GM18517 (cell line): ENCODE data around the gene HOXD4.

Experiments used
- ATAC-seq: cut with Tn5 transposase; IDR thresholded peaks from one replicate; pipeline ENCODE4 v1.9.1; 2021; ENCODE audit warnings: mild to moderate bottlenecking, moderate library complexity; ENCODE audit not compliant: unreplicated experiment

Gene HOXD4

DNA sequence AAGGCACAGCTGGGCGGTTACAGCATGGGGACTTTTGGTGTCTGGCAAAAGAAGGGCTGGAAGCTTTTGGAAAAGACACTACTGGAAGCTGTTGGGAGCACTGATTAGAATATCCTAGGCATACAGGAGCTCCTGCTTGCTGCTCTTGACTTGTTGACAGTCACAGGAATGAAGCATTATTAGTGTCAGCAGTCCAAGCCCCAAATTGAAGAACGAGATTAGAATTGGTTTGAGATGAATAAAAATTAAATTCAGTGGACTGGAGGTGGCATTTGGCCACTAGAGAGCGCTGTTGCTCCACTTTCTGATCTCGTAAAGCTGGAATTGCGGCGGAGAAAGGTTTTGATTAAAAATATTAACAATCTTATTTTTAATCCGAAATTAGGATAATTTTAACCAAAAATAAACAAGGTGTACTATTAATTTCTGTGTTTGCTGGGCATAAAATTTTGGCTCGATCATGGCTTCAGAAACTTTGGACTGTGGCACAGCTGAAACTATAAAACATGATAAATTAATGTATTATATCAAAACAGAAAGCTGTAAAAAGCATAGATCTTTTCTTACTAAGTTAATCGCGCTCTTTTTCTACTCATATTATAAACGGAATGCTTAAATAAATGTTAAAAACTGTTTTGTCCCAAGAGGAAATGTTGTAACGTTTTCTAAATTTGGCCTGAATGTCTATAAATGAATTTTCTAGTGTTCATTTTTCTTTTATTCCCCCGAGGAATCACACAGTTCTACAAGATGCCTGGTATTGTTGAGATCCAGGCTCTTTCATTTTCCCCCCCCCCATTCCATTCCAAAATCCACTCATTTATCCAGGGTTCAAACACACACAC lies 24.2 kb upstream of the HOXD4 start:
- no peak for ATAC-seq

DNA sequence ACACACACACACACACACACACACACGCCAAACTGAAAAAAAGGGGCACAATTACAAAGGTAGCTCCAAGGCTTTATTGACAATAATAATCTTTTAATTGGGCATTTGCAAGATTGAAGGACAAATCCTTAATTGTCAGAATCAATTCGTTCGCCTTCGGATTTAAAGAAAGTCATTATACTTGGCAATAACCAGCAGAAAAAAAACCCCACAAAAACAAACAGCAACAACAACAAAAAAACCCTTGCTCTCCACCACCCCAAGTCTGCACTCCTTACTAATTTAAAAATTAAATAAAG lies 23.6 kb upstream of the HOXD4 start:
- no peak for ATAC-seq

DNA sequence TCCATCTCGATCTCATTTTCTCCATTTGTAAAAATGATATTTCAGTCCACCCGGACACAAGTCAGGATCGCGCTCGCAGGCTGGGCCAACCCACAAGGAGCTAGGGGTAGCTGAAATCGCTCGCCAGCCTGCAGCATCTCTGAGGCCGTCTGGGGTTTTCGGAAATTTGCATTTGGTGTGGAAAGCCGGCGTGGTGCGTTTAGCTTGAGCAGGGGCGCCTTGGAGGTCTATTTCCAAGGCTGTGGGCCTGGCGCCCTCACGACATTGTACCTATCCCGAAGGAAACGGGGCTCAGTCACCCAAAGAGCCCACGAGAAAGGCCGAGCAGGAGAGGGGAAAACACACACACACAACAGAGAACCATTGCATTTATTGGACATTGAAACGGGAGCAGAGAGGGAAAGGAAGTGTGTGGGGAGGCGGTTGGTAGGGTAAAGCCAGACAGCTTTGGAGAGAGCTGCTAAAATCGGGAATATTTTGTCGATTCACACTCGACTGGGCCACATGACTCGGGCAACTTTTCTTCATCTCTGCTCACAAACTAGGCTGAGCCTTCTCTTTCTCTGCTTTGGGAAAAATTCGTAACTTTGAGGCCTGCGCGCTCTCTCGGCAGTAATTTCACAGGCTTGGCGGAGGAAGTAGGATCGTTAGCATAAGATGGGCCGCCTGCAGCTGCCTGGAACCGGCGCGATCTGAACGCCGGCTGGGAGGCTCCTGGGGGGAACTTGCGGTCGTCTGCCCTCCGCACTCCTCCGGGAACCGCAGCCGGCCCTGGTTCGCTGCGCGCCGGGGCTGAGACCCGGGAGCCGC lies 23.0 kb upstream of the HOXD4 start:
- ATAC-seq: no peak

DNA sequence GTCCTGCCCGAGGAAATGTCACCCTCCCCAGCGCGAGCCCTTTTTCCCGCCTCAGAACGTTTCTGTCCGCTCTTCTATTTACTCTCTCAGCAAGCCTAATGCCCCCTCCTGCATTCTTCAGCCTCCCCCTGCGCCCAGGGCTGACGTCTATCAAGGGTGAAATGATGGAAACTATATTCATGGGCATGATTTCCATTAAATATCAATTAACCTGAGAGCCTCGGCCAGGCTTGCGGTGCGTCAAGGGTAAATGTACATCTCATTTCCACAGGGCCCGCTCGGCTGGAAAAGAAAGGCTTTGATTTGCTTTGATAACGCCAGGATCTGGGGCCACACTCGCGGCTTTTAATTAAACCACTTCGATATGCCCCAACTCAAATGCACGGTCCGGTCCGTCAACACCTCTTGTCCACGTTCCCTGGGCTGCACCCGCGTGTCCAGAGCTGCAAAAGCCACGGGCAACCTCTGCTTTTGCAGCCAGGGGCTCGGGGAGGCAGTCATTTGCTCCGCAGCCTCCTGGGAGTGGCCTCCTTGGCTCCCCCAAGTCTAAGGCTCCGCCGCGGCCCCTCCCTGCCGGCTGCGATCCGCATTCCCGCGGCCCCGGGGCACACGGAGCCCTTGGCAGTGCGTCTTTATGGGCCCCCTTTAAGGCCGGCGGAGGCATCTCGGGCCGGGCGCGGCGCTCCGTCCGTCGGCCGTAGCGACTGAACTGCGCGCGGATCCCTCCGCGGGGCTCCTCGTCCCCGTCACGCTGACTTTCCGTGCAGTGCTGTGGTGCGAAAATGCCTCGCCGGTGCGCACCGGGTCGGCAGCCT lies 22.2 kb upstream of the HOXD4 start, which contains the start of gene HOXD8:
Gene HOXD8 (plus strand): TSS at position 724 of the 815 bp plus-strand sequence. CDS start 662 bp downstream, outside the sequence.
- no peak for ATAC-seq

DNA sequence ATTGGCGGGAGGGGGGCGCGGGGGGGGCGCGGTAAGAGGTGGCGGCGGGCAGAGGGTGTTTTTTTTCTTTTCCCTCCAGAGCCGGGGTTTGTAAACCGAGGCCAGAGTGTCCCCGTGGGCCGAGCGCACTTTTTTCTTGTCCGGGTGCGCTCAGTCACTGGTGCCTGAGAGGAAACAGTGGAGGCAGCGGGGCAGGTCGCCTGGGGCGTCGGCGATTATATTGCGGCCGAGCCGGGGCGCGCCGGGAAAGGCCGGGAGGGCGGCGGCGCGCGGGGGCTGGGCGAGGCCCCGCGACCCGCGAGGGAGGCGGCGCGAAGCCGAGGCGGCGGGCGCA lies 21.6 kb upstream of the HOXD4 start:
- ATAC-seq: no peak

DNA sequence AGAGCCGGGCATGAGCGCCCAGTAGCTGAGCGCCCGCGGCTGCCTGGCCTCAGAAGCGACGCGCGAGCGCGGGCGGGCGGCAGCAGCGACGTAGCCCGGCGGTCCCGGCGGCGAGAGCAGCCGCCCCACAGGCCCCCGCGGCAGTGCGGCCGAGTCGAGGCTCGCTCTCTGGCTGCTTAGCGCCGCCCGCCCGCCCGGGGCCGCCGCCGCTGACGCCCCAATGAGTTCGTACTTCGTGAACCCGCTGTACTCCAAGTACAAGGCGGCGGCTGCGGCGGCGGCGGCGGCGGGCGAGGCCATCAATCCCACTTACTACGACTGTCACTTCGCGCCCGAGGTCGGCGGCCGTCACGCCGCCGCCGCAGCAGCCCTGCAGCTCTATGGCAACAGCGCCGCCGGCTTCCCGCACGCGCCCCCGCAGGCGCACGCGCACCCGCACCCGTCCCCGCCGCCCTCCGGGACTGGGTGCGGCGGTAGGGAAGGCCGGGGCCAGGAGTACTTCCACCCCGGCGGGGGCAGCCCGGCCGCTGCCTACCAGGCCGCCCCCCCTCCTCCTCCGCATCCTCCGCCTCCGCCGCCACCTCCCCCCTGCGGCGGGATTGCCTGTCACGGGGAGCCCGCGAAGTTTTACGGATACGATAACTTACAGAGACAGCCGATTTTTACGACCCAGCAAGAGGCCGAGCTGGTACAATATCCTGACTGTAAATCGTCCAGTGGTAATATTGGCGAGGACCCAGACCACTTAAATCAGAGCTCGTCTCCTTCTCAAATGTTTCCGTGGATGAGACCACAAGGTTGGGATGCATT lies 21.0 kb upstream of the HOXD4 start:
- ATAC-seq: no peak

DNA sequence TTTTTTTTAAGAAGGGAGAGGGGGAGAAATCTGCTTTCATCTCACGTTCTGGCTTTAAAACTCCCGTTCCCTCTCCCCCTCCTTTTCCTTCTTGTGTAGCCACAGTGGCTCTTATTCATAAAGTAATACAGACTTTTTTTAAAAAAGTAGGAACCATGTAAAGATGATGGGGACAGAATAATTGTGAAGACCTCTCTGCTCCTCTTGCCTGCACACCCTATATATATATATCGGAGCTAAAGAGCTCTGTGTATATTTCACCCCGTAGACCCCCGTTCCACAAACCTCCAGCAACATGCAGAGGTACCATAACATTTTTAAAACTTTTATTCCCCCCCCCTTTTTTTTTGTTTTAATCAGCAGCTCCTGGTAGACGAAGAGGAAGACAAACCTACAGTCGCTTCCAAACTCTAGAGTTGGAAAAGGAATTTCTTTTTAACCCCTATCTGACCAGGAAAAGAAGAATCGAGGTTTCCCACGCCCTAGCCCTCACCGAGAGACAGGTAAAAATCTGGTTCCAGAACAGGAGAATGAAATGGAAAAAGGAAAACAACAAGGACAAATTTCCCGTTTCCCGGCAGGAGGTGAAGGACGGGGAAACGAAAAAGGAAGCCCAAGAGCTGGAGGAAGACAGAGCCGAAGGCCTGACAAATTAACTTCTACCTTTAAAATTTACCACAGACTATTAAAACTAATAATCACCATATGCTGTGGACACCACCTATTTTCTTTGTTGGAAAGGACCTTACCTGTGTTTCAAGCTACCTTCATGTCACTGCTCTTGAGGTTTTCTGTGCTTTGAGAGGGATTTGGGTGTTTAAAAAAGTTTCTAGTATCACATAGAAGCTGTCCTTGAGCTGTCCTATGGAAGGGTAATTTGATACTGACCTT lies 20.1 kb upstream of the HOXD4 start:
- ATAC-seq: no peak

DNA sequence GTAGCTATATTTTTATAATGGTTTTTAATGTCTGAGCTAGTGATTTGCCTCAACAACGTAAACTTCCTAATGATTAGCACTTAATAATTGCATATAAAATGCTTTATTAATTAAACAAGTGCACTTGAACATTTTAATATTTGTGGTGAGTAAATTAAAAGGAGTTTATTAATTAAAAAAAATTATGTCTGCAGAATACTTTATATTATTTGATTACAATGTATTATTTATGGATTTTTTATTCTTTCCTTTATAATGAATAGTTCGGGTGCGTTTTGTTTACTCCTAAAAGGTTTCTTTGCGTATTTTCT lies 19.5 kb upstream of the HOXD4 start:
- no peak for ATAC-seq

DNA sequence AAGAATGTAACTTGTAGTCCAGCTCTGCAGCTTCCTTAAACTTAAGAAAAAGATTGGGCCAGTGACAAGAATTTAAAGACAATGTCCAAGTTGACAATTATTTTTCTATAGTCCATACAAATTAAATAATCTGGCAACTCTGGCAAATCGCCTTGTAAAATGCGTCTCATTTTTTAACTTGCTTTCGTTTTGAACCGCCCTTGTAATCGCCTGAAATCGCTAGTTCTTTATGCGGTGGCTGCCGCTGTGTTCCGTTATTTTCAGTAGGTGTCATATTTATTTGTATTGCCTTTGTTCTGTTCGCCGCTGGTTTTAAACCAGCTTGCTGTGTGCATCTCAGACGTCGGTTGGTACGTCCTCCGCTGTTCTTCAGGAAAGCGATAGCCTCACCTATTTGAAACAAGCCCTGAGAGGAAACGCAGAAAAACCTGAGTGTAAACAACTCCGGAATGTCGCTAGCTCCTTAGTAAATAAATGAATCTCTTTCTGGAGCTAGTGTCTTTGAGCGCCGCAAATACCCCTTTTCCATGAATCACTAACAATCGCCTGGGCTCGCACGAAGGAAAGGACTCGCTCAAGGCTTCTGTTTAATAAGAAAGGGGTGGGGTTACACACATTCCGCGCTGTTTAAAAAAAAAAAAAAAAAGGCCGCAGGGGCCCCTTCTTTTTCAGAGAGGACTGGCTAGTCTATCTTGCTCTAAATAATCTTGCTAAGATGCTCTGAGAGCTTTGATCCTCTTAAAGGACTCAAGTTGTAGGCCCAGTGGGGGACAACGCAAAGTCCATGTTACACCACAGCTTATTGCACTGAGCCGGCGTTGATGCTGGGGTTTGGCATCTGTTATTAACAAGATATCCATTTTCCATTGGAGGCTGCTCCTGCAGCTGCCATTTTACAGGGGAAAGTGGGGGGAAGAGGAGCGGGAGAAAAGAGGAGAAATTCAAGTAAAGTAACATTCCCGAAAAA lies 18.9 kb upstream of the HOXD4 start:
- ATAC-seq: no peak

DNA sequence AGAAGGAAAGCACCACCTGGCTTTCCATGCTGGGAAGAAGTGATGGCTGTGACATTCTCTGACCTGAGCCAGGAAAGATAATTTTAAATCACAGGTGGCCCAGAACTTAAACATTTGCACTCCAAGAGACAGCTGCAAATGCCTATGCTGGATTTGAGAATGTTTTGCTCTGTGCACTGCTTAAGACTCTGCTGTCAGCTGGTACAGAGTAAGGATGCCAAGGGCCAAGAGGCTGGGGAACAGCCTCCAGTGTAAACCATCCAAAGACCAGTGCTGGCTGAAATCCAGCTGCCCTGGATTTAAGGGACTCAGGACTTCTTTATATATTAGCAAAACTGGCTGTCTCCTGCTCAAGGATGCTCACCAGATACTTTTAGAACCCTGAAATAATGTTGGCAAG lies 18.0 kb upstream of the HOXD4 start:
- ATAC-seq: no peak

DNA sequence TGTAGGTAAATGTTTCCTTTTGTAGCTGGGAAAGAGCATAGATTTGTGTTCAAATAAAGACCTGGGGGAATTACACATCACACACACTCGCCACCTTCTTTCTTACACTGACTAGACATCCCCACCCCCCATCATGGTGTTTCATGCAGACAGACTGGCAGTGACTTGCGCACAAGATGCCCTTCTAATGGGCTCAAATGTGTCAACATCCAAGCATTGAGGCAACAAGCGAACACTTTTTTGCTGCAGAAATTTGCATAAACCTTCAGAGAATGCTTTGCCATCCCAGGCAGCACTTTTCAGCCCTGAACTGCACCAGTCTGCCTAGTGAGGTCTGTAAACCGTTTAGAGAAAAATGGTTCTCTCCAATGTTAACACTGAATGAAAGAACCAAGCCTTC lies 17.3 kb upstream of the HOXD4 start:
- ATAC-seq: no peak

DNA sequence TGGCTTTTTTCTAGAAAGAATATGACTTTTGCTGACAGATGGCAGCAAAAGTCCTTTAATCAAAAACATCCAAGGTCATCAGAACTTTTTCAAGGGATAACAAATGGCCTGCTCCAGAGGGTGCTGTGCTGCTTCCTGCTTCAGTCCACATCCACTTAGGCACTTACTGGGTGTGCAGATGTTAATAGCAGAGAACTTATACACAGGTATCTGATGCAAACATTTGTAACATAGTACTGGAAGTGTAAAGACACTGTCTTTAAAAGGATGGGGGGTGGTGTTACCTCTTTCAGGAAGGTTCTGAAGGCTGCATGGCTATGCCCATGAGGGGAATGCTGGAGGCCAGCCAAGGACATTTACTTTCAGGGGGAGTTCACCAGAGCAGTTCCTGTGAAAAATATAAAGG lies 16.3 kb upstream of the HOXD4 start:
- no peak for ATAC-seq

DNA sequence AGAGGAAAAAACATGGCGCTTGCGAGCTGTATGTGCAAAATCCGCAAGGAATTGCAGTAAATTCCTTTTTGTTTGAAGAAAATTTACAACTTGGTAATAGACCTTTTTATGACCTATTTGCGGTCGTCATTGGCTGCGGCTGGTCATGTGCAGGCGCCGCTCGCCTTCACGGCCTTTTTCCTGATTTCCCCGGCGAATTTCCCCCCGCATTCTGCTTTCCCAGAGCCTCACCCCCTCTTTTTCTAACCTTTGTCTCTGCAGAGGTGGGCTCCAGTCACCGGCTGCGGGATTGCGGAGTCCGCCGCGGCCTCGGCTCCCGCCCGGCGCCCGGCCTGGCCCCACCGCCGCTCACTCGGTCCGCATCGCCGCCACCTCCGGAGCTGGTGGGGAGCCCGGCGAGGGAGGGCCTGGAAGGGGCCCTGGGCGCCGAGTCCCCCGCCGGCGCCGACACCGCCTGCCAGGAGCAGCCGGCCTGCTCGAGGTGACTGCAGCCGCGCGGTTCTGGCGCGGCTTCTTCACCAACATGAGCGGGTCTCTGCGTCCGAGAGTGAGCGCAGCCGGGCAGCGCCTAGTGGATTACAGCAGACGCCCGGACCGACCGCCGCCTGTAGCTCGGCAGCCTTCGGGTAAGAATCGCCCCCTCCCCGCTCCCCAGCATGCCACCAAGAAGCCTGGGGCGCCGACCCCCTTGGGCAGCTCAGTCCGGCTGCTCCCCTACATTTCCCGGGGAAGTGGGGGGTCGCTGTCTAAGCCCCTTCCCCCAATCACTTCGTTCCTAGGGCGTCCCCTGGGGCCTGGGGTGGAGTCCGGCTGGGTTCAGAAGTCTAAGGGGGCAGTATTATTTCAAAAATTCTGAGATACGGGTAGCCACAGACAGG lies 14.7 kb upstream of the HOXD4 start:
- ATAC-seq: no peak

DNA sequence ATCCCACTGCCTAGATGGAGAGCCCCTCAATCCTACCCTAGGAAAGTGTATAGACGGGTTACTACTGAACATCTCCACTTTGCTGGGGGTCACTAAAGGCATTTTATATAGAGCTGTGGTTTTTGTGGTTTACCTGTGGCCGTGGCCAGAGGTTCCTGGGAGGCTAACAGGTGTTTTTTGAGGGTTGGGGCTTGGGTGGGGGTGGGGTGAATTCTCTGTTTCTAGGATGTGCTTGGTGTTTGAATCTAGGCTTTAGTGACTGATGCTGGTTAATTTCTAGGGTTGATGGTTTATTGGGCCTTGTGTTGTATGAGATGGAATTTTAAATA lies 14.1 kb upstream of the HOXD4 start:
- no peak for ATAC-seq

DNA sequence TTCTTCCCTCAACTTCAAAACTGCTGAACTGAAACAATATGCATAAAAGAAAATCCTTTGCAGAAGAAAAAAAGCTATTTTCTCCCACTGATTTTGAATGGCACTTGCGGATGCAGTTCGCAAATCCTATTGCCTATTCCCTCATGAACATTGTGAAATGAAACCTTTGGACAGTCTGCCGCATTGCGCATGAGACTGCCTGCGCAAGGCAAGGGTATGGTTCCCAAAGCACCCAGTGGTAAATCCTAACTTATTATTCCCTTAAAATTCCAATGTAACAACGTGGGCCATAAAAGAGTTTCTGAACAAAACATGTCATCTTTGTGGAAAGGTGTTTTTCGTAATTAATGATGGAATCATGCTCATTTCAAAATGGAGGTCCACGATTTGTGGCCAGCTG lies 13.4 kb upstream of the HOXD4 start:
- ATAC-seq: no peak

DNA sequence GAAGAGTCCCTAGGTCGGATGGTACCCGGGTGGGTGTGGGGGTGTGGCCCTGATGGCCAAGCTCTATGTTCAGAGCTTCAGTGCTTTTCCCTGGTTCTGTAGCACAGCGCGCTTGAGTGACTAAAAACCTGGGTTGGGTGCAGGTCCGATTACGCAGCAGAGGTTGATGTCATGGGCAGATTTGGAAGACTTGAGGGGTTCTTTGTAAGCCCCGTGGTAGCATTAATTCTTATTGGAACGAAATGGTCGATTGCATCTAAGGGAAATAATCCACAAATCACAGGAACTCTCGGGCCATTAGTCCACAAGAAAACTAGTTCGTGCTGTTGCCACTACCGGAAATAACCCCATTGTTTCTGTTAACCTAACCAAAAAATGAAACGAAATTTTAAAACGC lies 12.8 kb upstream of the HOXD4 start:
- no peak for ATAC-seq

DNA sequence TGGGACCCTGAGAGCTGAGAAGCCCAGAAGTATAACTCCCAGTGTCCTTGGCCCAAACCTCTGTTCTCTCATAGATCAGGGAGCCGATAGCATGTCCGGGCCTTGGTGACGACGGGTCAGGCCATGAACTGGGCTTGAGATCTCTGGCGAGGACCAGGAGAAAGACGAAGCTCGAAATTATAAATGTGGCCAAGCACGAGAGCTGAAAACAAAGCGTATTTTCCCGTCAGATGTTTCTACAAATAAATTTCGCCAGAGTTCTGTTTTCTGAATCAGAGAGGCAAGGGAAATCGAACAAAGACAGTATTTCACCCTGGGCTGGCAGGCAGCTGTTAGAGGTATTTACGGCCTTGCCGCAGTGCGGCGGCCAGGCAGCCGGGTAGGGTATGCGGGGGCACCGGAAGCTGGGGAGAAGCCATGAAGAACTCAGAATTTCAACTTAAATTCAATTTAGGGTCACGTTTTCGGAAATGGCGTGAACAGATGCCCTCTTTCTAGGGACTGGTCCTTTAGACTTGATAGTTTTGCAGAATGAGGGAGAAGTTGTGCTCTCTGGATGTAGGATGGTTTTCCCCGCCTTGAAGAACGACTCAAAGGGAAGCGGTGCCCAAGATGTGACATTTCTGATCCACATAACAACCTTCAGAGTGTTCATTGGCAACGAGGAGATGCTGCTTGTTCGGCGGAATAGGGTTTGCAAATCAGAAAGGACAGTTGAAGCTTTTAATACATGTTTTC lies 12.3 kb upstream of the HOXD4 start:
- ATAC-seq: no peak
